MM.1S (cell line): ENCODE data around the gene CTNNA2.

Experiments used
- DNase-seq: peaks from one replicate; pipeline ENCODE4 v3.0.0-alpha.2; 2015
- H2AFZ ChIP-seq: fragments of 300-600 bp; sonication (generic); 2 replicates; pipeline ENCODE4 v1.6.0; 2016; ENCODE audit warnings: antibody characterized with exemption, low read length
- H3F3A ChIP-seq: fragments of 300-600 bp; sonication (generic); 2 replicates; pipeline ENCODE4 v1.6.1; 2016; ENCODE audit warnings: mild to moderate bottlenecking, antibody characterized with exemption, low read length, moderate library complexity, mixed read lengths; ENCODE audit not compliant: insufficient read depth
- H3K27ac ChIP-seq: fragments of 300-600 bp; sonication (generic); 2 replicates; pipeline ENCODE4 v1.5.1; 2016; ENCODE audit warnings: mild to moderate bottlenecking, low read length
- H3K27me3 ChIP-seq: fragments of 300-600 bp; sonication (generic); replicated peaks from 2 replicates; pipeline ENCODE4 v1.6.0; 2016; ENCODE audit warnings: low read length; ENCODE audit not compliant: insufficient read depth
- H3K36me3 ChIP-seq: fragments of 300-600 bp; sonication (generic); replicated peaks from 2 replicates; pipeline ENCODE4 v1.6.1; 2016; ENCODE audit warnings: mild to moderate bottlenecking, low read length, mixed read lengths; ENCODE audit not compliant: insufficient read depth
- H3K4me1 ChIP-seq: fragments of 300-600 bp; sonication (generic); 2 replicates; pipeline ENCODE4 v1.6.1; 2016; ENCODE audit warnings: low read length, mixed read lengths
- H3K4me2 ChIP-seq: fragments of 300-600 bp; sonication (generic); 2 replicates; pipeline ENCODE4 v1.6.0; 2016; ENCODE audit warnings: low read depth, low read length
- H3K4me3 ChIP-seq: fragments of 300-600 bp; sonication (generic); 2 replicates; pipeline ENCODE4 v1.5.1; 2016; ENCODE audit warnings: low read length, mixed read lengths
- H3K79me2 ChIP-seq: fragments of 300-600 bp; sonication (generic); 2 replicates; pipeline ENCODE4 v1.6.1; 2016; ENCODE audit warnings: mixed run types, low read length, mixed read lengths
- H3K9ac ChIP-seq: fragments of 300-600 bp; sonication (generic); 2 replicates; pipeline ENCODE4 v1.6.1; 2016; ENCODE audit warnings: low read length, mixed read lengths
- H3K9me2 ChIP-seq: fragments of 300-600 bp; sonication (generic); replicated peaks from 2 replicates; pipeline ENCODE4 v1.6.1; 2016; ENCODE audit warnings: mild to moderate bottlenecking, low read length, mixed read lengths; ENCODE audit not compliant: insufficient read depth
- H3K9me3 ChIP-seq: fragments of 300-600 bp; sonication (generic); replicated peaks from 2 replicates; pipeline ENCODE4 v1.6.1; 2016; ENCODE audit warnings: mild to moderate bottlenecking, low read length, mixed read lengths; ENCODE audit not compliant: insufficient read depth
- H4K20me1 ChIP-seq: fragments of 300-600 bp; sonication (generic); 2 replicates; pipeline ENCODE4 v1.6.1; 2016; ENCODE audit warnings: mild to moderate bottlenecking, low read length, moderate library complexity, mixed read lengths; ENCODE audit not compliant: insufficient read depth
- CTCF ChIP-seq: fragments of 300-600 bp; sonication (generic); IDR thresholded peaks from 2 replicates; pipeline ENCODE4 v1.5.1; 2016; ENCODE audit warnings: antibody characterized with exemption, low read length, mixed read lengths
- EZH2 ChIP-seq: fragments of 300-600 bp; sonication (generic); optimal IDR thresholded peaks from 2 replicates; pipeline ENCODE3; 2017; ENCODE audit warnings: low read depth, mild to moderate bottlenecking, antibody characterized with exemption, low read length, mixed read lengths
- EZH2phosphoT487 ChIP-seq: fragments of 300-600 bp; sonication (generic); IDR thresholded peaks from 2 replicates; pipeline ENCODE4 v1.6.1; 2018; ENCODE audit warnings: antibody characterized with exemption, low read length

Gene CTNNA2

GRCh38 chr2:79750321-79750720 is 237.5 kb downstream of the CTNNA2 start:
- Histone ChIP-seq H3K4me3 (no peak overlapping the region), H3K9me2 (no peaks in the 10 kb centered on the region), H2AFZ (no peak overlapping the region), H3K9ac (no peak overlapping the region), H3K27ac (no peak overlapping the region), H3F3A (no peaks in the 10 kb centered on the region), H3K36me3 (no peaks in the 10 kb centered on the region), H3K4me1 (no peaks in the 10 kb centered on the region), H4K20me1 (no peaks in the 10 kb centered on the region), H3K4me2 (no peak overlapping the region), H3K79me2 (no peaks in the 10 kb centered on the region), H3K9me3 (no peaks in the 10 kb centered on the region), H3K27me3 (no peaks in the 10 kb centered on the region)
- TF ChIP-seq EZH2 (no peak), EZH2phosphoT487 (no peak), CTCF (no peak)
- no peak for DNase-seq

GRCh38 chr2:79757526-79757925 is 244.7 kb downstream of the CTNNA2 start:
- Histone ChIP-seq H3K36me3 (no peaks in the 10 kb centered on the region), H3K79me2 (no peaks in the 10 kb centered on the region), H4K20me1 (no peaks in the 10 kb centered on the region), H3K27me3 (no peaks in the 10 kb centered on the region), H3K27ac (no peak overlapping the region), H3K4me1 (no peaks in the 10 kb centered on the region), H3K9ac (no peak overlapping the region), H3K4me2 (no peak overlapping the region), H3K9me3 (no peaks in the 10 kb centered on the region), H2AFZ (no peak overlapping the region), H3K9me2 (no peaks in the 10 kb centered on the region), H3K4me3 (no peak overlapping the region), H3F3A (no peaks in the 10 kb centered on the region)
- no peak for DNase-seq
- TF ChIP-seq EZH2phosphoT487 (no peak), CTCF (no peak), EZH2 (no peak)

- DNase-seq = no peak
- Histone ChIP-seq H2AFZ (no peak overlapping the region), H3K27ac (no peak overlapping the region), H3K27me3 (no peaks in the 10 kb centered on the region), H3K9me3 (no peaks in the 10 kb centered on the region), H3K79me2 (no peaks in the 10 kb centered on the region), H3K9ac (no peak overlapping the region), H3F3A (no peaks in the 10 kb centered on the region), H3K36me3 (no peaks in the 10 kb centered on the region), H3K9me2 (no peaks in the 10 kb centered on the region), H4K20me1 (no peaks in the 10 kb centered on the region), H3K4me3 (no peak overlapping the region), H3K4me2 (no peak overlapping the region), H3K4me1 (no peaks in the 10 kb centered on the region)
- no peak for TF ChIP-seq CTCF
Observed at GRCh38 chr2:79758042-79758441, 245.2 kb downstream of the CTNNA2 start.
